HG02870 (cell line): Measurements from ENCODE around the gene CREBZF.
"Not testable (repeated sequence)": the region's sequence is repeated elsewhere in the genome, so short reads cannot be mapped to it uniquely, and the experiment has no call there.

ENCODE experiments used
- ATAC-seq: cut with Tn5 transposase; IDR thresholded peaks from one replicate; pipeline ENCODE4 v1.9.1; 2021; ENCODE audit warnings: mild to moderate bottlenecking, moderate library complexity; ENCODE audit not compliant: unreplicated experiment

Gene CREBZF

DNA sequence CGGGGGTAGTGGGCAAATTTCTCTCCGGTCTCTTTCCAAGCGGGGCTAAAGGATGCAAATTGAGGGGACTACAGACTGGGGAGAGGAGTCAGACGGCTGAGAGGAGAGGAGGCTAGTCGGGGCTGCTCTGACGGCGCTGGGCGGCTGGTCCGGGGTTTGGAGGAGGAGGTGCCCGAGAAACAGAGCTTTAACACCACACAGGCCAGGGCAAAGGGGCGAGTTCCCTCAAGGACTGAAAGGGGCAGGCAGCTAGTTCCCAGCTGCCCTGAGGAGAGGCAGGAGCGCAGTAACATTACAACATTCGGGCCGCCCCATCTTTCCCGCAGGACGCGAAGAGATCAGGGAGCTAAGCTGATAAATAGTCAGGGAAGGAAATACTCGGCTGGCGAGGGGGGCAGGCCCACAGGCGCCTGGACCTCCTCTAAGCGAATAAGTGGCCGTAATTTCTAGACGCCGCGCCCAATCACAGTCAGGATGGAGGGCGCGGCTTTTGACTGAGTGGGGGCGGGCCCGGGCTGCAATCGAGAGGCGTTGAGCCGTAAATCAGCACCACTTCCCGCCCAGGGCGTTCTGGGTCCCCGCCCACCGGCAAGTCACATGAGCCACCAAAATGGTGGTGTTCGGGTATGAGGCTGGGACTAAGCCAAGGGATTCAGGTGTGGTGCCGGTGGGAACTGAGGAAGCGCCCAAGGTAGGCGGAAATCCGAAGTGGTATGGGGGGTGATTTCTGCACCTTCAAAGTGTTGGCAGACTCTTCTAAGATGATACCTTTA, 36.7 kb downstream of the CREBZF start, which contains the start of gene TMEM126B:
Gene TMEM126B, plus strand, starts transcription at position 596 of the 773 bp plus-strand sequence. Its CDS starts 15 bp downstream, at position 611.
- ATAC-seq: peak; percentile 99

GRCh38 chr11:85627332-85627997, 37.5 kb downstream of the CREBZF start, which contains the start of gene DLG2:
Gene DLG2 (minus strand): TSS chr11:85627344.
- no peak for ATAC-seq

DNA sequence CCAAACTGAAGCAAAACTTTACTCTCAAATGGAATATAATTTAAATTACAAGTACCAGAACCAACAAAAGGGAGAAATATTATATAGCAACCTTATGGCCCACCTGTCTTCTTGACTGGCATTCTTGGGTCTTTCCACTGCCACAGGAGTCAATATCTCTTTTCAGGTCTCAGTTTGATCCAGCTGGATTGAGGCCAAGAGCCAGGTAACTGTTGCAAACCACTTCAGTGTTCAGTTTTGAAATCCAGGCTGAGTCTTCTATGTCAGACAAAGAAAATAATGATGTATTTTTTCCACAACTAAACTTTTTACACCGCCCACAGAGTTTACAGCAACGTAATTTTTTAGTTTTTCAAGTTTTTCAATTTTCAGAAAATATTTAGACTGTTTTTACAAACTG, 38.4 kb downstream of the CREBZF start:
- no peak for ATAC-seq

DNA sequence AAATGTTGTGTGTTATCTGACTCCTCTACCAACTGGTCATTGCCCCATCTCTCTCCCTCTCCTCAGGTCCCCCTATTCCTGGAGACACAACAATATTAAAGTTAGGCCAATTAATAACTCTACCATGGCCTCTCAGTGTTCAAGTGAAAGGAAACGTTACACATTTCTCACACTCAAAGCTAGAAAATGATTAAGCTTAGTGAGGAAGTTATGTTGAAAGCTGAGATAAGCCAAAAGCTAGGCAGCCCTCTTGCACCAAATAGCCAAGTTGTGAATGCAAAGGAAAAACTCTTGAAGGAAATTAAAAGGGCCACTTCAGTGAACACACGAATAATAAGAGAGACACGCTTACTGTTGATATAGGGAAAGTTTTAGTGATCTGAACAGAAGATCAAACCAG, 44.7 kb downstream of the CREBZF start:
- ATAC-seq: no peak

GRCh38 chr11:85619499-85619898, 45.4 kb downstream of the CREBZF start:
- no peak for ATAC-seq

- not testable (repeated sequence) for ATAC-seq
Measured at GRCh38 chr11:85611643-85612042, 53.3 kb downstream of the CREBZF start.
